Measurements from ENCODE around the gene ABR. TPM values are rescaled to one million over a fixed set of nuclear protein-coding genes. Genes with fewer than 3 reads are reported as not detected.
A peak's percentile ranks its signal among the peaks of the same experiment; 100 is the strongest.

The ABR gene
- total RNA-seq, 1 donor from 2014 or later = 92.7 TPM

- H3K4me2 ChIP-seq = peak overlapping the region; percentile 99
- no peaks in the 10 kb centered on the region for H3K9me3 ChIP-seq (ENCODE audit: low read depth)
- DNase-seq (ENCODE audit: low spot score) = no peak
- Mint-ChIP-seq H3K4me3 (peak overlapping the region; percentile 81), H3K27me3 (ENCODE audit: insufficient read depth, low read depth) (peaks cover 2% of the 10 kb centered on the region), H3K27ac (peak overlapping the region; percentile 66), H3K9me3 (no peaks in the 10 kb centered on the region), H3K36me3 (peaks cover 2% of the 10 kb centered on the region), H3K4me1 (peaks cover 59% of the 10 kb centered on the region)
- no peak overlapping the region for H2AFZ ChIP-seq (replicated peaks)
- H3K27ac ChIP-seq = no peak overlapping the region
- H3K4me3 ChIP-seq = no peak overlapping the region
- TF ChIP-seq CTCF (IDR thresholded peaks at IDR 0.05) (no peak), EZH2phosphoT487 (IDR thresholded peaks at IDR 0.05) (no peak), EZH2 (IDR thresholded peaks at IDR 0.05) (no peak)
- H3K79me2 ChIP-seq (ENCODE audit: low read depth) = no peaks in the 10 kb centered on the region
- H3K27me3 ChIP-seq = peaks cover 14% of the 10 kb centered on the region
- peaks cover 21% of the 10 kb centered on the region for H3K4me1 ChIP-seq
- H4K20me1 ChIP-seq (ENCODE audit: low read depth) = peaks cover 21% of the 10 kb centered on the region
- H3K9ac ChIP-seq = no peak overlapping the region
- no peaks in the 10 kb centered on the region for H3K36me3 ChIP-seq
- peaks cover 14% of the 10 kb centered on the region for H3F3A ChIP-seq (ENCODE audit: low read depth)
Observed at GRCh38 chr17:1110541-1110861, 69.3 kb downstream of the ABR start.

- Mint-ChIP-seq H3K36me3 (peaks cover 2% of the 10 kb centered on the region), H3K4me3 (peak overlapping the region; percentile 81), H3K27ac (peak overlapping the region; percentile 66), H3K27me3 (ENCODE audit: insufficient read depth, low read depth) (peaks cover 2% of the 10 kb centered on the region), H3K4me1 (peaks cover 54% of the 10 kb centered on the region), H3K9me3 (no peaks in the 10 kb centered on the region)
- TF ChIP-seq EZH2phosphoT487 (IDR thresholded peaks at IDR 0.05) (no peak), CTCF (IDR thresholded peaks at IDR 0.05) (no peak), EZH2 (IDR thresholded peaks at IDR 0.05) (no peak)
- Histone ChIP-seq H3K27ac (no peak overlapping the region), H2AFZ (replicated peaks) (no peak overlapping the region), H3K4me2 (peak overlapping the region; percentile 99), H3K4me3 (peak overlapping the region; percentile 73), H4K20me1 (ENCODE audit: low read depth) (peaks cover 18% of the 10 kb centered on the region), H3K27me3 (peaks cover 14% of the 10 kb centered on the region), H3K36me3 (no peaks in the 10 kb centered on the region), H3K4me1 (peaks cover 21% of the 10 kb centered on the region), H3K9me3 (ENCODE audit: low read depth) (no peaks in the 10 kb centered on the region), H3F3A (ENCODE audit: low read depth) (peaks cover 13% of the 10 kb centered on the region), H3K9ac (peak overlapping the region; percentile 62), H3K79me2 (ENCODE audit: low read depth) (no peaks in the 10 kb centered on the region)
- peak; percentile 78 for DNase-seq (ENCODE audit: low spot score)
Observed at GRCh38 chr17:1109606-1110540, 69.9 kb downstream of the ABR start.

DNA sequence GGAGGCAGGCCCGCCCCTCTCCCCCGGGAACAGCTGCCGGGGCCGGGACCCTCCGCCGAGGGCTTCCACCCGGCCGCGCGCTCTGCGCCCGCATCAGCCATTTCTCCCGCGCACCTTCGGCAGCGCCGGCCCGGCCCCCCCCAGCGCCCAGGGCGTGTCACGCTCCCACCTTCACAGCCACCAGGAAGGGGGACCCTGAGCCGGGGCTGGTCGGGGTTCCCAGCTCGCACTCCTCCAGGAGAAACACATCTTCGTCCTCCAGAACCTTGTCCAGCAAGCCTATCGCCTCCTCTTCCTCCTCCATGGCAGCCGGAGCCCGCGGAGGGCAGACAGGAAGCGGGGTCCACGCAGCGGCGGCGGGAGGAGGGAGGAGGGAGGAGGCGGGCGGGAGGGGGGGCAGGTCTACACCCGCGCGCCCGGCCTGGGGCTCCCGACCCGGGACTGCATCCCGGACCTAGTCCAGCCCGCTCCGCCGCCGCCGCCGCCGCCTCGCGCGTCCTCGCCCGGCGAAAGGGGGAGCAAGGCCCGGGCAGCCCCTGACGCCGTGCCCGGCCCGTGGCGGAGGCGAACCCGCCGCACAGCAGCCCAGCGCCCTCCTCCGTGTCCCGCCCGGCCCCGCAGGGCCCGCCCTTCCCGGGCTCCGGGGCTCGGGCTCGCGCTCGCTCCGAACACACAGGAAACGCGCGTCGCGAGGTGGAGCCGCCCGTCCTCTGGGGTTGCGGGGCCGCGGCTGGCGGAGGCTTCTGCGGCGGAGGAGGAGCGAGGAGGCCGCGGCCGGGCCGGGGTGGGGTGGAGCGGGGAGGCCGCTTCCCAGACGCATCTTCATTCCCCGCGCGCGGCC, 70.8 kb downstream of the ABR start:
- Mint-ChIP-seq H3K27ac (no peak overlapping the region), H3K27me3 (ENCODE audit: insufficient read depth, low read depth) (peaks cover 2% of the 10 kb centered on the region), H3K36me3 (peaks cover 2% of the 10 kb centered on the region), H3K4me3 (peak overlapping the region; percentile 86), H3K4me1 (peaks cover 50% of the 10 kb centered on the region), H3K9me3 (no peaks in the 10 kb centered on the region)
- Histone ChIP-seq H3K4me1 (peaks cover 21% of the 10 kb centered on the region), H3K27ac (no peak overlapping the region), H3K4me2 (peak overlapping the region; percentile 99), H3F3A (ENCODE audit: low read depth) (peaks cover 13% of the 10 kb centered on the region), H2AFZ (replicated peaks) (no peak overlapping the region), H3K79me2 (ENCODE audit: low read depth) (no peaks in the 10 kb centered on the region), H3K27me3 (peaks cover 14% of the 10 kb centered on the region), H3K9ac (peak overlapping the region; percentile 62), H3K4me3 (peak overlapping the region; percentile 73), H4K20me1 (ENCODE audit: low read depth) (peaks cover 17% of the 10 kb centered on the region), H3K36me3 (no peaks in the 10 kb centered on the region), H3K9me3 (ENCODE audit: low read depth) (no peaks in the 10 kb centered on the region)
- peak; percentile 68 for DNase-seq (ENCODE audit: low spot score)
- TF ChIP-seq EZH2phosphoT487 (IDR thresholded peaks at IDR 0.05) (no peak), EZH2 (IDR thresholded peaks at IDR 0.05) (peak; percentile 53)
